Activated CD4-positive, alpha-beta memory T cell treated with anti-CD3 and anti-CD28 coated beads for 36 hours (primary cell): Measurements from ENCODE around the gene GJA5. TPM values are rescaled to one million over a fixed set of nuclear protein-coding genes. Genes with fewer than 3 reads are reported as not detected.
"Not testable (repeated sequence)": the region's sequence is repeated elsewhere in the genome, so short reads cannot be mapped to it uniquely, and the experiment has no call there.

Experiments
- CTCF ChIA-PET: fragments of 350-600 bp; sonication (Branson Sonifier 250); formaldehyde crosslinking; loops from one replicate; lab custom pipeline; 2021; ENCODE audit warnings: antibody characterized with exemption, inconsistent platforms; lab: Charles Lee
- POLR2A ChIA-PET: fragments of 350-600 bp; sonication (Branson Sonifier 250); formaldehyde crosslinking; loops from one replicate; lab custom pipeline; 2021; ENCODE audit warnings: antibody characterized with exemption; lab: Charles Lee
- DNase-seq: peaks from one replicate; pipeline ENCODE4 v3.0.0-alpha.2; 2020
- H3K27ac Mint-ChIP-seq: one replicate; pipeline ENCODE4 v1.8.0; 2021; ENCODE audit warnings: mixed read lengths
- H3K27me3 Mint-ChIP-seq: one replicate; pipeline ENCODE4 v1.8.0; 2021; ENCODE audit warnings: mixed read lengths
- H3K36me3 Mint-ChIP-seq: one replicate; pipeline ENCODE4 v1.8.0; 2021; ENCODE audit warnings: mixed read lengths
- H3K4me1 Mint-ChIP-seq: one replicate; pipeline ENCODE4 v1.8.0; 2021; ENCODE audit warnings: low read depth, mixed read lengths
- H3K4me3 Mint-ChIP-seq: one replicate; pipeline ENCODE4 v1.8.0; 2021; ENCODE audit warnings: mild to moderate bottlenecking, mixed read lengths
- H3K9me3 Mint-ChIP-seq: one replicate; pipeline ENCODE4 v1.8.0; 2021; ENCODE audit warnings: mixed read lengths
- intact Hi-C: fragments of 100-400 bp; cut with micrococcal nuclease; formaldehyde crosslinking; loops from one replicate; pipeline ENCODE4 v1.15.1; 2023
- total RNA-seq, 2 experiments: library from RNA; stranded (reverse); gene quantifications; one replicate each; pipeline ENCODE4 v1.2.3, GENCODE V29; 2021

The GJA5 gene
- total RNA-seq, 2 experiments from 2014 or later: not detected

- ChIA-PET CTCF (no interaction called here), POLR2A (no interaction called here)
- no peaks in the 10 kb centered on the region for H3K9me3 Mint-ChIP-seq
- H3K27me3 Mint-ChIP-seq: no peaks in the 10 kb centered on the region
- H3K4me1 Mint-ChIP-seq: peaks cover 5% of the 10 kb centered on the region
- no peak overlapping the region for H3K4me3 Mint-ChIP-seq
- H3K27ac Mint-ChIP-seq: no peak overlapping the region
- DNase-seq: no peak
- no peaks in the 10 kb centered on the region for H3K36me3 Mint-ChIP-seq
- intact Hi-C loops: no loop called here
Measured at GRCh38 chr1:147740391-147740790, 20.0 kb downstream of the GJA5 start.

- H3K4me1 Mint-ChIP-seq: peaks cover 15% of the 10 kb centered on the region
- H3K27ac Mint-ChIP-seq: no peak overlapping the region
- ChIA-PET POLR2A (no interaction called here), CTCF (no interaction called here)
- no peaks in the 10 kb centered on the region for H3K9me3 Mint-ChIP-seq
- no peak for DNase-seq
- no peaks in the 10 kb centered on the region for H3K36me3 Mint-ChIP-seq
- no peak overlapping the region for H3K4me3 Mint-ChIP-seq
- no peaks in the 10 kb centered on the region for H3K27me3 Mint-ChIP-seq
- intact Hi-C loops: no loop called here
Measured at GRCh38 chr1:147738739-147739476, 21.5 kb downstream of the GJA5 start.

GRCh38 chr1:147738129-147738528 is 22.3 kb downstream of the GJA5 start:
- H3K4me1 Mint-ChIP-seq: peaks cover 15% of the 10 kb centered on the region
- DNase-seq: no peak
- no peak overlapping the region for H3K4me3 Mint-ChIP-seq
- no peaks in the 10 kb centered on the region for H3K9me3 Mint-ChIP-seq
- POLR2A ChIA-PET: no interaction called here
- intact Hi-C loops: no loop called here
- H3K27me3 Mint-ChIP-seq: no peaks in the 10 kb centered on the region
- CTCF ChIA-PET: no interaction called here
- no peak overlapping the region for H3K27ac Mint-ChIP-seq
- no peaks in the 10 kb centered on the region for H3K36me3 Mint-ChIP-seq

- Mint-ChIP-seq H3K4me1 (peaks cover 15% of the 10 kb centered on the region), H3K27me3 (no peaks in the 10 kb centered on the region), H3K36me3 (no peaks in the 10 kb centered on the region), H3K9me3 (no peaks in the 10 kb centered on the region), H3K4me3 (no peak overlapping the region), H3K27ac (no peak overlapping the region)
- POLR2A ChIA-PET: no interaction called here
- intact Hi-C loops: no loop called here
- DNase-seq: no peak
- CTCF ChIA-PET: interaction anchor here (0.6 kb wide), 1 partner anchor 200 kb away, joined by 4 read pairs; no protein-coding TSS in a partner anchor
Measured at GRCh38 chr1:147736883-147737282, 23.5 kb downstream of the GJA5 start.

GRCh38 chr1:147735423-147735822 is 25.0 kb downstream of the GJA5 start:
- Mint-ChIP-seq H3K36me3 (no peaks in the 10 kb centered on the region), H3K27ac (no peak overlapping the region), H3K4me1 (peaks cover 15% of the 10 kb centered on the region), H3K27me3 (no peaks in the 10 kb centered on the region), H3K4me3 (no peak overlapping the region), H3K9me3 (no peaks in the 10 kb centered on the region)
- intact Hi-C loops: no loop called here
- DNase-seq: no peak
- POLR2A ChIA-PET: no interaction called here
- CTCF ChIA-PET: interaction anchor here (0.7 kb wide), 1 partner anchor 155 kb away, joined by 3 read pairs; no protein-coding TSS in a partner anchor

GRCh38 chr1:147734291-147734841 is 26.0 kb downstream of the GJA5 start:
- POLR2A ChIA-PET, DNase-seq, H3K9me3 Mint-ChIP-seq, intact Hi-C loops, H3K27ac Mint-ChIP-seq, H3K4me3 Mint-ChIP-seq, H3K36me3 Mint-ChIP-seq, H3K27me3 Mint-ChIP-seq, CTCF ChIA-PET: not testable (repeated sequence)
- H3K4me1 Mint-ChIP-seq: peaks cover 17% of the 10 kb centered on the region

- ChIA-PET CTCF (interaction anchor here (1.3 kb wide), 1 partner anchor 164 kb away, joined by 4 read pairs; no protein-coding TSS in a partner anchor), POLR2A (no interaction called here)
- Mint-ChIP-seq H3K27me3 (no peaks in the 10 kb centered on the region), H3K4me1 (peaks cover 2% of the 10 kb centered on the region), H3K36me3 (no peaks in the 10 kb centered on the region), H3K4me3 (no peak overlapping the region), H3K9me3 (no peaks in the 10 kb centered on the region), H3K27ac (no peak overlapping the region)
- DNase-seq: no peak
- intact Hi-C loops: no loop called here
Measured at GRCh38 chr1:147729315-147729714, 31.1 kb downstream of the GJA5 start.

DNA sequence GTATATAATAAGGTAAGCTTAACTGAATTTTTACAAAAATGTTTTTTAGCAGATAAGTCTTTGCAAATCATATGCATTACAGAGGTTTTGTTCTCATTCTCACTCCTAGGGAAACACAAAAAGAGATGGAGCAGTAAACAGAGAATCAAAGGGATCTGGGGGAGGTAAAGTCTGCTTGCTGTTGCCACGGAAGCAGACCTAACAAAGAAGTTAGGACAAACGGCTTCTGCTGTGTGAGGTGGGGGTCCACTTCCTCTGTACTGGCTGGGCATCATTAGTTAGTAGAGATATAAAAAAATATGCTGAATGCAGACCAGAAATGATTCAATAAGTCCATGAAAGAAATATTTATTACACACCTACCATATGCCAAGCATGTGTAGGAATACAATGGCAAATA is 34.2 kb downstream of the GJA5 start:
- H3K27me3 Mint-ChIP-seq: no peaks in the 10 kb centered on the region
- no peak overlapping the region for H3K27ac Mint-ChIP-seq
- CTCF ChIA-PET: interaction anchor here (1.1 to 2.4 kb wide), 2 partner anchors 164 to 167 kb away, joined by 4 to 6 read pairs; no protein-coding TSS in a partner anchor
- H3K9me3 Mint-ChIP-seq: no peaks in the 10 kb centered on the region
- intact Hi-C loops: no loop called here
- peaks cover 6% of the 10 kb centered on the region for H3K4me1 Mint-ChIP-seq
- DNase-seq: no peak
- H3K36me3 Mint-ChIP-seq: no peaks in the 10 kb centered on the region
- POLR2A ChIA-PET: no interaction called here
- H3K4me3 Mint-ChIP-seq: no peak overlapping the region

DNA sequence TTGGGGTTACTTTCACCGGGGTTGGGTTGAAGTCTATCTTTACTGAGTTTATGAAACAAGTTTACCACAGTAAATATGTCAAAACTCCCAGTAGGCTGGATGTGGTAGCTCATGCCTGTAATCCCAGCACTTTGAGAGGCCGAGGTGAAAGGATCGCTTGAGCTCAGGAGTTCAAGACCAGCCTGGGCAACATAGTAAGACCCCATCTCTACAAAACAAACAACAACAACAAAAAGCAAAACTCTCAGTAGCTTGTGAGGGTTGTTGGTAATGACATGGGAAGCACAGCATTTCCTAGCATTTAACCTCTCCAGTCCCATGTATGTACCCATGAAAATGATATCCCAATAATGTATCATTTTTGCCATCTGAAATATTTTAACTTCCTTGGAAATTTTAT is 34.7 kb downstream of the GJA5 start:
- no peak for DNase-seq
- ChIA-PET CTCF (interaction anchor here (1.1 to 2.4 kb wide), 2 partner anchors 165 to 167 kb away, joined by 4 to 6 read pairs; no protein-coding TSS in a partner anchor), POLR2A (no interaction called here)
- no peaks in the 10 kb centered on the region for H3K27me3 Mint-ChIP-seq
- no peak overlapping the region for H3K27ac Mint-ChIP-seq
- intact Hi-C loops: no loop called here
- no peaks in the 10 kb centered on the region for H3K36me3 Mint-ChIP-seq
- H3K4me1 Mint-ChIP-seq: peaks cover 6% of the 10 kb centered on the region
- H3K4me3 Mint-ChIP-seq: no peak overlapping the region
- H3K9me3 Mint-ChIP-seq: no peaks in the 10 kb centered on the region

- DNase-seq: peak; percentile 39
- peaks cover 4% of the 10 kb centered on the region for H3K4me1 Mint-ChIP-seq
- no peak overlapping the region for H3K4me3 Mint-ChIP-seq
- peaks cover 2% of the 10 kb centered on the region for H3K36me3 Mint-ChIP-seq
- intact Hi-C loops: loop anchor here (1.0 kb wide), 1 partner anchor 168 kb away; no protein-coding TSS in a partner anchor
- peaks cover 4% of the 10 kb centered on the region for H3K9me3 Mint-ChIP-seq
- ChIA-PET POLR2A (no interaction called here), CTCF (interaction anchor here (1.1 to 4.3 kb wide), 5 partner anchors 12 to 169 kb away, joined by 3 to 38 read pairs (median 6); no protein-coding TSS in a partner anchor)
- H3K27me3 Mint-ChIP-seq: no peaks in the 10 kb centered on the region
- H3K27ac Mint-ChIP-seq: no peak overlapping the region
Measured at GRCh38 chr1:147723691-147724323, 36.6 kb downstream of the GJA5 start.

DNA sequence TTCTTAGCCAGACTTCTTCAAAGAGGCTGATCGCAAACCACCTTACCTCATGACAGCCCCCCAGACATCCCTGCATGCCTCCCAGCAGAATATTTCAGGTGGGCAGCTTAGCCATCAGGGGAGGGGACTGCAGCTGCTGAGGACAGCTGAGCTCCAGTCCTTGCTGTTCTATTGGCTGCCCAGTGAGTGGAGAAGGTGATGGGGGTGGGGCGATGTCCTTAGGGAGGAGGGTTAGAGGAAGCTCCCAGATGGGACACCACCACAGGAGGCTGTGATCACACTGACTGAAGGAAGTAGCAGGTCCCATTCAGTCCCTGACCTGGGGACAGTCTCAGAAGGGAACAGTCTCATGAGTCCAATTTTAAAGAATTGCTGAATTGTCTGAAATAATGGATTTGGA is 38.3 kb downstream of the GJA5 start:
- Mint-ChIP-seq H3K27ac (no peak overlapping the region), H3K9me3 (peaks cover 6% of the 10 kb centered on the region), H3K4me3 (no peak overlapping the region), H3K36me3 (peaks cover 3% of the 10 kb centered on the region), H3K27me3 (peaks cover under 1% of the 10 kb centered on the region), H3K4me1 (peaks cover 13% of the 10 kb centered on the region)
- no peak for DNase-seq
- CTCF ChIA-PET: interaction anchor here (2.5 to 4.3 kb wide), 2 partner anchors 167 to 170 kb away, joined by 8 to 38 read pairs; no protein-coding TSS in a partner anchor
- POLR2A ChIA-PET: no interaction called here
- intact Hi-C loops: no loop called here

DNA sequence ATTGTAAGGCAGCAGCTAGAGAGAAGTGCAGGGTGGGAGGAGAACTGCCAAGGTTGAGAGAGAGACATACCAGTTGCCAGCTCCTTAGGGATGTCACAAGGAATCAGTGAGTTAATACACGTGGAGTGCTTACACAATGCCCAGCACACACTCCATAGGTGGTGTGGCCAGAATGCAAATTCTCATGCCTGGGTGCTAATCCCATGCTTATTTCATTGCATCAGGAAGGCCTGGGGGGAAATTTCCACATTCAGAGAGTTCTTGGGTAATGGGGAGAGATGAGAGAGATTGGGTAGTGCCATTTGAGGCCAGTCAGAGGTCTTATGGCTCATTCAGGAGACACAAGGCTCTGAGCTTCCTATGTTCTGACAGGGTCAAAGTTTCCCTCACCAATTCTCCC is 38.7 kb downstream of the GJA5 start:
- DNase-seq: no peak
- Mint-ChIP-seq H3K27ac (no peak overlapping the region), H3K36me3 (peaks cover 3% of the 10 kb centered on the region), H3K4me3 (no peak overlapping the region), H3K4me1 (peaks cover 16% of the 10 kb centered on the region), H3K27me3 (peaks cover 1% of the 10 kb centered on the region), H3K9me3 (peaks cover 6% of the 10 kb centered on the region)
- intact Hi-C loops: no loop called here
- ChIA-PET POLR2A (no interaction called here), CTCF (interaction anchor here (4.3 kb wide), 1 partner anchor 171 kb away, joined by 38 read pairs; no protein-coding TSS in a partner anchor)
